GM10266 (cell line): ENCODE results near the gene OTUD3.

Experiments
- DNase-seq: peaks from one replicate; pipeline ENCODE4 v3.0.0; 2012; ENCODE audit errors: extremely low spot score
- TF ChIP-seq, protein P1 (sequence below): IDR thresholded peaks from 2 replicates; pipeline ENCODE4 v1.5.1; 2012; ENCODE audit warnings: mild to moderate bottlenecking, low read depth; ENCODE audit not compliant: control insufficient read depth, insufficient read depth; ENCODE audit errors: missing control alignments

The OTUD3 gene

DNA sequence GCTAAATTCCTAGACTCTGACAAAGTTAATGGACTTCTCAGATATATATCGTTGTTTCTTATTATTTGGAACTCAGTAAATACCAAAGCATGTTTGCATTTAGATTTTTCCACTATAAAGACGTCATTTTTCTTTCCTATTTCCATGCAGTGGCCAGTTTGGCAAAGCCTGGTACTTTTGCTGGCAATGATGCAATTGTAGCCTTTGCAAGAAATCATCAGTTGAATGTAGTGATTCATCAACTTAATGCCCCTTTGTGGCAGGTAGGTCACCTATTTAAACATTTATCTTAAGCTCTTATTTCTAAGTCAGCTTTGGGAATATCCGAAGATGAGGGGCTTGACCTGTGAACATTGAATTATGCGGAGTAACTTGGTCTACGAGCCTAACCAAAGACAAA is 12.0 kb downstream of the OTUD3 start:
- no peak for DNase-seq
- TF ChIP-seq, protein P1, sequence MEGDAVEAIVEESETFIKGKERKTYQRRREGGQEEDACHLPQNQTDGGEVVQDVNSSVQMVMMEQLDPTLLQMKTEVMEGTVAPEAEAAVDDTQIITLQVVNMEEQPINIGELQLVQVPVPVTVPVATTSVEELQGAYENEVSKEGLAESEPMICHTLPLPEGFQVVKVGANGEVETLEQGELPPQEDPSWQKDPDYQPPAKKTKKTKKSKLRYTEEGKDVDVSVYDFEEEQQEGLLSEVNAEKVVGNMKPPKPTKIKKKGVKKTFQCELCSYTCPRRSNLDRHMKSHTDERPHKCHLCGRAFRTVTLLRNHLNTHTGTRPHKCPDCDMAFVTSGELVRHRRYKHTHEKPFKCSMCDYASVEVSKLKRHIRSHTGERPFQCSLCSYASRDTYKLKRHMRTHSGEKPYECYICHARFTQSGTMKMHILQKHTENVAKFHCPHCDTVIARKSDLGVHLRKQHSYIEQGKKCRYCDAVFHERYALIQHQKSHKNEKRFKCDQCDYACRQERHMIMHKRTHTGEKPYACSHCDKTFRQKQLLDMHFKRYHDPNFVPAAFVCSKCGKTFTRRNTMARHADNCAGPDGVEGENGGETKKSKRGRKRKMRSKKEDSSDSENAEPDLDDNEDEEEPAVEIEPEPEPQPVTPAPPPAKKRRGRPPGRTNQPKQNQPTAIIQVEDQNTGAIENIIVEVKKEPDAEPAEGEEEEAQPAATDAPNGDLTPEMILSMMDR = no peak

DNA sequence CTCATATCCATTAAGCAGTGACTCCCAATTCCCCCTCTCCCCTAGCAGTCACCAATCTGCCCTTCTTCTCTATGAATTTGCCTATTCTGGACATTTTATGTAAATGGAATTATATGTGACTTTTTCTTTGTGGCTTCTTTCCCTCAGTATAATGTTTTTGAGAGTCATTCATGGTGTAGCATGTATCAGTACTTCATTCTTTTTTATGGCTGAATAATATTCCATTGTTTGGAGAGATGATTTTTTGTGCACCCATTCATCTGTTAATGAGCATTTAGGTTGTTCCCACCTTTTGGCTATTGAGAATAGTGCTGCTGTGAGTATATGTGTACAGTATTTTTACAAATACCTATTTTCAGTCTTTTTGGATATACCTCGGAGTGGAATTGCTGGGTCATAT is 19.5 kb downstream of the OTUD3 start:
- TF ChIP-seq, protein P1 = no peak
- DNase-seq = no peak

DNA sequence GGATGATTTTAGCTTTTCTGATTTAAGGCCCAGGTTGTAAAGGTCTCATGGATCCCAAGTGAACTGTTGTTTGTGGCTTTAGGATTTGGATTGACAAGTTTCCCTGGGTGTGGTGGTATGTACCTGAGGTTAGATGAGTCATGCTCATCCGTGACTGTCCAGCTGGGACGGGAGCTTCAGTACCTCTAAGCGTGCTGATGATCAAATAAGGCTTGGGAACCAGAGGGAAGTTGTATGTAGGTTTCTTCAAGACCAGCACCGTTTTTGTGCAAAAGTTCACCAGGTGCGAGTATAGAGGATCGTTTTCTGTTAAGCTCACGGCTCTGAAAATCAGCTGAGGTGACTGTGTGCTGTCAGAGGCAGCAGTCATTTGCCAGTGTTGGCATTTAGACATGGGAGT is 21.4 kb downstream of the OTUD3 start:
- TF ChIP-seq, protein P1 = no peak
- DNase-seq = no peak

DNA sequence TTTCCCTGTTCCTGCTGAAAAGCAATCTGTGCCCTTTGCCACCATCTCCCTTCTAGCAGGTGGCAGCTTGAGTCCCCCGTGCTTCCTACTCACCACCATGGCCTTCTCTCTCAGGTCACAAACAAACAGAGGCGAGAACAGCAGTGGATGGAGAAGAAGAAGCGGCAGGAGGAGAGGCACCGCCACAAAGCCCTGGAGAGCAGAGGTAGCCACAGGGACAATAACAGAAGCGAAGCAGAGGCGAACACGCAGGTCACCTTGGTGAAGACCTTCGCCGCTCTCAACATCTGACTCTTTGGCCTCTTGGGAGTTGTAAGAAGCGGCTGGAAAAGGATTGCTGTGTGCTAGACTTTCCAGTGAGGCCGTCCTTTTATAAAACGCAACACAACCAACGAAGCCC is 25.3 kb downstream of the OTUD3 start:
- DNase-seq = no peak
- TF ChIP-seq, protein P1 = no peak

DNA sequence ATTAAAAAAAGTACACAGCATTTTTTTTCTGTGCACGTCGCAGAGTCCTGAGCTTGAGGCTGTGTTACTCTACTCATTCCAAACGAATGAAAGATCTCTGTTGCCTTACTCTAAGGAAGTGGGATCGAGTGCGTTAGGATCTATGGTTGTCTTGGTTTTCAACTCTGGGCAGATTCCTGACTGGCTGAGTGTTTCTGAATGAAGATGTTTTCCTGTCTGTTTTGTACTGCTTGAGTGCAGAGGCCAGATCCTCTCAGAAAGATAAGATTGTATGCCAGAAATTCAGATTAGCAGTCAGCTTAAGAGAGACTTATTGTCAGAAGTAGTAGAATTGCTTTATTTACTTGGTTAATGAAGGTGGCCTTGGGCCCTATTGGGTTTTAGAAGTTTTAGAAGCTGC is 27.2 kb downstream of the OTUD3 start:
- TF ChIP-seq, protein P1 = no peak

DNA sequence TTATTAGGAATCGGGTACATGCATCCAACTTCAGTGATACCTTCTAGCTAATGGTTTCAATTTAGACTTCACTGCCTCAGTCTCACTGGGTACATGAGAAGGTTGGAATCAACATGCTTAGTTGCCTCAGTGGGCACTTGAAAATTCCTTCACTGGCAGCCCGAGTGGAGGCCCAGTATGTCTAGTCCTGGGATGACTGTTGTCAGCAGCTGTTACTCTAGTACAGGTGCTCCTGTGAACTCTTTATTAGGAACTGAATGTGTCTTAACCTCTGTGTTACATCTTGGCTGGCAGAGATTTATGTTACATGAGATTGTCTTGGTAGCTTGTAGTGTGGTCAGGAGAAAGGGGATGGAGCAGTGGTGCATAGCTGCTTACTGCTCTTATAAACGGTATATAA is 27.8 kb downstream of the OTUD3 start:
- DNase-seq = no peak
- TF ChIP-seq, protein P1 = no peak

More for the DNA sequence above, 27.2 kb downstream of the OTUD3 start:
- no peak for DNase-seq

DNA sequence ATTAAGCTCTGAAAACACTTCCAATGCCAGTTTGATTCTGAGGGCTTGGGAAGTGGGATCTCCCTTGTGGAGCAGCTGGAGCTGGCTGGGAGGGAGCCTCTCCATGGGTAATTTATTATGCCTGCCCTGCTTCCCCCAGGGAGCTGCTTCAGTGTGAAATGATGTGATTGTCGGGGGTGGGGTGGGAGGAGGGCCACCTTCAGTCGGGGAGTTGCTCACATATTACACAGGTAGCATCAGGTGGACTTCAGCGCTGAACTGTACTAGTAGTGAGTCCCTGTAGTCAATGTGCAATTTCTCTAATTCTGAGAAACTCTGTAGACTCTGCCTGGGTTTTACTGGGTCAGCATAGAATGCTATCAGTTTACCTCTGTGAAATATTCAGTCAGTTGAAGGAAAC is 28.5 kb downstream of the OTUD3 start:
- TF ChIP-seq, protein P1 = no peak
- no peak for DNase-seq
